SK-N-SH treated with all-trans-retinoic acid at 6 μM for 48 hours (cell line): ENCODE data around the gene SIRT2.
"Not testable (repeated sequence)": the region's sequence is repeated elsewhere in the genome, so short reads cannot be mapped to it uniquely, and the experiment has no call there.

Experiments
- ARNTL ChIP-seq: fragments of 450-650 bp; formaldehyde crosslinking; IDR thresholded peaks from 2 replicates; pipeline ENCODE4 v1.5.0; 2020; ENCODE audit warnings: low read depth, mild to moderate bottlenecking, moderate library complexity, borderline replicate concordance
- BACH2 ChIP-seq: fragments of 250-450 bp; sonication (Bioruptor Pico); IDR thresholded peaks from 2 replicates; pipeline ENCODE4 v1.9.0; 2021; ENCODE audit warnings: mild to moderate bottlenecking, borderline replicate concordance
- CSRNP3 ChIP-seq: fragments of 250-450 bp; sonication (Bioruptor Pico); IDR thresholded peaks from 2 replicates; pipeline ENCODE4 v1.5.1; 2021; ENCODE audit warnings: mild to moderate bottlenecking, moderate library complexity
- ISL1 ChIP-seq: fragments of 250-450 bp; sonication (Bioruptor Pico); IDR thresholded peaks from 2 replicates; pipeline ENCODE4 v2.1.2; 2022; ENCODE audit warnings: mild to moderate bottlenecking, moderate library complexity
- RARB ChIP-seq: fragments of 250-450 bp; sonication (Bioruptor Pico); IDR thresholded peaks from 2 replicates; pipeline ENCODE4 v1.8.0; 2021; ENCODE audit warnings: mild to moderate bottlenecking, moderate library complexity
- TCF4 ChIP-seq: fragments of 250-450 bp; sonication (Bioruptor Pico); IDR thresholded peaks from 2 replicates; pipeline ENCODE4 v1.8.0; 2021; ENCODE audit warnings: mild to moderate bottlenecking, moderate library complexity, borderline replicate concordance
- ZFP30 ChIP-seq: fragments of 450-650 bp; formaldehyde crosslinking; IDR thresholded peaks from 2 replicates; pipeline ENCODE4 v1.5.0; 2022; ENCODE audit warnings: mild to moderate bottlenecking, moderate library complexity
- ZNF8 ChIP-seq: fragments of 450-650 bp; formaldehyde crosslinking; IDR thresholded peaks from 2 replicates; pipeline ENCODE4 v1.5.0; 2020; ENCODE audit warnings: mild to moderate bottlenecking, moderate library complexity
- TF ChIP-seq, protein P1 (sequence below): fragments of 250-450 bp; sonication (Bioruptor Pico); IDR thresholded peaks from 2 replicates; pipeline ENCODE4 v1.5.1; 2020; ENCODE audit warnings: low read depth, mild to moderate bottlenecking, moderate library complexity

GRCh38 chr19:38884691-38885090, 14.7 kb downstream of the SIRT2 start:
- TF ChIP-seq, protein P1, sequence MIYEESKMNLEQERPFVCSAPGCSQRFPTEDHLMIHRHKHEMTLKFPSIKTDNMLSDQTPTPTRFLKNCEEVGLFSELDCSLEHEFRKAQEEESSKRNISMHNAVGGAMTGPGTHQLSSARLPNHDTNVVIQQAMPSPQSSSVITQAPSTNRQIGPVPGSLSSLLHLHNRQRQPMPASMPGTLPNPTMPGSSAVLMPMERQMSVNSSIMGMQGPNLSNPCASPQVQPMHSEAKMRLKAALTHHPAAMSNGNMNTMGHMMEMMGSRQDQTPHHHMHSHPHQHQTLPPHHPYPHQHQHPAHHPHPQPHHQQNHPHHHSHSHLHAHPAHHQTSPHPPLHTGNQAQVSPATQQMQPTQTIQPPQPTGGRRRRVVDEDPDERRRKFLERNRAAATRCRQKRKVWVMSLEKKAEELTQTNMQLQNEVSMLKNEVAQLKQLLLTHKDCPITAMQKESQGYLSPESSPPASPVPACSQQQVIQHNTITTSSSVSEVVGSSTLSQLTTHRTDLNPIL (CRISPR knock-in tag): not testable (repeated sequence)
- not testable (repeated sequence) for TF ChIP-seq ZFP30 (CRISPR knock-in tag); TCF4 (CRISPR knock-in tag); ZNF8; ARNTL (CRISPR knock-in tag); RARB (CRISPR knock-in tag); ISL1 (CRISPR knock-in tag); BACH2 (CRISPR knock-in tag); CSRNP3 (CRISPR knock-in tag)
